Activated CD8-positive, alpha-beta T cell treated with anti-CD3 and anti-CD28 coated beads for 36 hours (primary cell): Measurements from ENCODE around the gene PPIE. TPM values are rescaled to one million over a fixed set of nuclear protein-coding genes. Genes with fewer than 3 reads are reported as not detected.

Experiments
- ATAC-seq: fragments of 200-7000 bp; cut with Tn5 transposase; one replicate; pipeline ENCODE4 v1.10.0; 2021; ENCODE audit warnings: mild to moderate bottlenecking, moderate library complexity
- CTCF ChIA-PET: fragments of 350-600 bp; sonication (Branson Sonifier 250); formaldehyde crosslinking; loops from one replicate; lab custom pipeline; 2021; ENCODE audit warnings: antibody characterized with exemption; lab: Charles Lee
- POLR2A ChIA-PET: fragments of 350-600 bp; sonication (Branson Sonifier 250); formaldehyde crosslinking; loops from one replicate; lab custom pipeline; 2021; ENCODE audit warnings: antibody characterized with exemption; lab: Charles Lee
- DNase-seq: peaks from one replicate; pipeline ENCODE4 v3.0.0-alpha.2; 2020
- H3K27ac Mint-ChIP-seq: one replicate; pipeline ENCODE4 v1.8.0; 2021; ENCODE audit warnings: mild to moderate bottlenecking, mixed read lengths
- H3K27me3 Mint-ChIP-seq: one replicate; pipeline ENCODE4 v1.8.0; 2021; ENCODE audit warnings: mixed read lengths
- H3K36me3 Mint-ChIP-seq: one replicate; pipeline ENCODE4 v1.8.0; 2021; ENCODE audit warnings: low read depth, mixed read lengths
- H3K4me1 Mint-ChIP-seq: one replicate; pipeline ENCODE4 v1.8.0; 2021; ENCODE audit warnings: low read depth, mixed read lengths
- H3K4me3 Mint-ChIP-seq: one replicate; pipeline ENCODE4 v1.8.0; 2021; ENCODE audit warnings: mild to moderate bottlenecking, moderate library complexity, mixed read lengths
- H3K9me3 Mint-ChIP-seq: one replicate; pipeline ENCODE4 v1.8.0; 2021; ENCODE audit warnings: mixed read lengths
- intact Hi-C: fragments of 100-400 bp; cut with micrococcal nuclease; formaldehyde crosslinking; loops from one replicate; pipeline ENCODE4 v1.10.0; 2022
- total RNA-seq, 2 experiments: library from RNA; stranded (reverse); gene quantifications; one replicate each; pipeline ENCODE4 v1.2.3, GENCODE V29; 2021
- TF ChIP-seq, protein P1 (sequence below): fragments of 200-600 bp; IDR thresholded peaks from one replicate; pipeline ENCODE4 v1.8.0; 2022; ENCODE audit warnings: antibody characterized with exemption, mild to moderate bottlenecking

PPIE gene
- total RNA-seq, 2 experiments from 2014 or later = 71.7 to 74.7 TPM

DNA sequence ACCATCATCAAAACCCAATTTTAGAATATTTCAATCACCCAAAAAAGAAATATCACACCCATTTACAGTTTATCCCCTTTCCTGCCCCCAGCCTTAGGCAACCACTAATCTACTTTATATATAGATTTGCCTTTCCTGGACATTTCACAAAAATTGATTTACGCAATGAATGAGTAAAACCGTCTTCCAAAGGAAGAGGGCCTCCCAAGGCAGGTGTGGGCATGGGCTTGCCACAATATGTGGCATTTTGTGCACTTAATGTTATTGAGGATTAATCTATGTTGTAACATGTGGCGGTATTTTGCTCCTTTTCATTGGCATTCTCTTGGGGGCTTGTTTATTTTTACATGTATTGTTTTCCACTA lies 61.8 kb downstream of the PPIE start:
- no peak overlapping the region for H3K27ac Mint-ChIP-seq
- H3K4me1 Mint-ChIP-seq = peaks cover 8% of the 10 kb centered on the region
- TF ChIP-seq, protein P1, sequence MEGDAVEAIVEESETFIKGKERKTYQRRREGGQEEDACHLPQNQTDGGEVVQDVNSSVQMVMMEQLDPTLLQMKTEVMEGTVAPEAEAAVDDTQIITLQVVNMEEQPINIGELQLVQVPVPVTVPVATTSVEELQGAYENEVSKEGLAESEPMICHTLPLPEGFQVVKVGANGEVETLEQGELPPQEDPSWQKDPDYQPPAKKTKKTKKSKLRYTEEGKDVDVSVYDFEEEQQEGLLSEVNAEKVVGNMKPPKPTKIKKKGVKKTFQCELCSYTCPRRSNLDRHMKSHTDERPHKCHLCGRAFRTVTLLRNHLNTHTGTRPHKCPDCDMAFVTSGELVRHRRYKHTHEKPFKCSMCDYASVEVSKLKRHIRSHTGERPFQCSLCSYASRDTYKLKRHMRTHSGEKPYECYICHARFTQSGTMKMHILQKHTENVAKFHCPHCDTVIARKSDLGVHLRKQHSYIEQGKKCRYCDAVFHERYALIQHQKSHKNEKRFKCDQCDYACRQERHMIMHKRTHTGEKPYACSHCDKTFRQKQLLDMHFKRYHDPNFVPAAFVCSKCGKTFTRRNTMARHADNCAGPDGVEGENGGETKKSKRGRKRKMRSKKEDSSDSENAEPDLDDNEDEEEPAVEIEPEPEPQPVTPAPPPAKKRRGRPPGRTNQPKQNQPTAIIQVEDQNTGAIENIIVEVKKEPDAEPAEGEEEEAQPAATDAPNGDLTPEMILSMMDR = no peak
- no peak for DNase-seq
- intact Hi-C loops = no loop called here
- CTCF ChIA-PET = interaction anchor here (0.6 to 4.0 kb wide), 24 partner anchors 11 to 691 kb away, joined by 3 to 26 read pairs (median 4); partner anchors contain the start of genes BMP8B, MYCL and PPIE
- no peaks in the 10 kb centered on the region for H3K27me3 Mint-ChIP-seq
- no peak for ATAC-seq
- peaks cover under 1% of the 10 kb centered on the region for H3K36me3 Mint-ChIP-seq
- no peak overlapping the region for H3K4me3 Mint-ChIP-seq
- H3K9me3 Mint-ChIP-seq = no peaks in the 10 kb centered on the region
- POLR2A ChIA-PET = interaction anchor here (0.6 to 0.7 kb wide), 2 partner anchors 133 to 534 kb away, joined by 3 to 4 read pairs; no protein-coding TSS in a partner anchor

DNA sequence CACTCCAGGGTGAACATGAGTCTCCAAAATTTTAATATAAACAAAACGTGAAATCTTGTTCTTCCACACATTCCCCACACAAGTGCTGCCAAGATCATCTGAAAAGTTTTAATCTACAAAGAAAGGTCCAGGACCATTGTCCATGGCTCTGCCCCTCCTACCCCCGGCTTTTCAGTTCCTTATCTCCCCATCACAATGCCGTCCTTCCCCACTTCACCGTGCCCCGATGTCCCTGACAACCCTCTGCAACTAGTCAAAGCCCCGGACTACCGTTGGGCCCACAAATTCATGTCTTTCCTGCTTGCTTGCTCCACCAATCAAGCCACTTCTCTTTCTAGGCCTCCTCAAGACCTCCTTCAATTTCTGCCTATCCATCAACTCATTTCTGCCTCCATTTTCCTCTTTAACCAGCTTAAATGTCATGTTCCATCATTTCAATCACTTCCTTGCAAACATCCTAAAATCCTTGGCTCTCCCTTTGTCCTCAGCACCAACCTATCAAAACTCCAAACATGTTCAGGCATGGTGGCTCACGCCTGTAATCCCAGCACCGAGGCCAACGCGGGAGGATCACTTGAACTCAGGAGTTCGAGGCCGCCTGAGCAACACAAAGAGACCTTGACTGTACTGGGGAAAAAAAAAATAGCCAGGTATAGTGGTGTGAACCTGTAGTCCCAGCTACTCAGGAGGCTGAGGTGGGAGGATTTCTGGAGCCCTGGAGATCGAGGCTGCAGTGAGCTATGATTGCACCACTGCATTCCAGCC lies 64.0 kb downstream of the PPIE start:
- H3K4me1 Mint-ChIP-seq = peaks cover 7% of the 10 kb centered on the region
- DNase-seq (no peak), ATAC-seq (no peak)
- H3K27me3 Mint-ChIP-seq = no peaks in the 10 kb centered on the region
- POLR2A ChIA-PET = interaction anchor here (0.6 kb wide), 1 partner anchor 17 kb away, joined by 3 read pairs; no protein-coding TSS in a partner anchor
- CTCF ChIA-PET = interaction anchor here (0.7 to 1.3 kb wide), 2 partner anchors 171 to 512 kb away, joined by 3 read pairs; no protein-coding TSS in a partner anchor
- no peak overlapping the region for H3K27ac Mint-ChIP-seq
- H3K9me3 Mint-ChIP-seq = peaks cover 3% of the 10 kb centered on the region
- TF ChIP-seq, protein P1 = no peak
- intact Hi-C loops = no loop called here
- H3K36me3 Mint-ChIP-seq = peaks cover 3% of the 10 kb centered on the region
- H3K4me3 Mint-ChIP-seq = no peak overlapping the region

DNA sequence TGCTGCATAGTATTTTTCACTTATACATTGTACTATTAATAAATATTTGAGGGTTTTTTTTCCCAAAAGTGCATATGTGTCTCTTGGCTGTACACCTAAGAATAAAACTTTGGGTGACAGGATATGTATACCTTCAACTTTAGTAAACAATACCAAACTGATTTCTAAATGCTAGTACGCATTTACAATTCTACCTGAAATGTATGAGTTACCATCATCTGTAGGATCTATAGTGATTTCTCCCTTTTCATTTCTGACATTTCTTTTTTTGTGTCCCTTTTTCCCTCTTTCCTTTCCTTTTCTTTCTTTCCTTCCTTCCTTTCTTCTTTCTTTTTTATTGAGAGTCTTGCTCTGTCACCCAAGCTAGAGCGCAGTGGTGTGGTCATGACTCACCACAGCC lies 66.7 kb downstream of the PPIE start:
- peaks cover 3% of the 10 kb centered on the region for H3K9me3 Mint-ChIP-seq
- CTCF ChIA-PET = interaction anchor here (1.5 kb wide), 1 partner anchor 97 kb away, joined by 3 read pairs; no protein-coding TSS in a partner anchor

DNA sequence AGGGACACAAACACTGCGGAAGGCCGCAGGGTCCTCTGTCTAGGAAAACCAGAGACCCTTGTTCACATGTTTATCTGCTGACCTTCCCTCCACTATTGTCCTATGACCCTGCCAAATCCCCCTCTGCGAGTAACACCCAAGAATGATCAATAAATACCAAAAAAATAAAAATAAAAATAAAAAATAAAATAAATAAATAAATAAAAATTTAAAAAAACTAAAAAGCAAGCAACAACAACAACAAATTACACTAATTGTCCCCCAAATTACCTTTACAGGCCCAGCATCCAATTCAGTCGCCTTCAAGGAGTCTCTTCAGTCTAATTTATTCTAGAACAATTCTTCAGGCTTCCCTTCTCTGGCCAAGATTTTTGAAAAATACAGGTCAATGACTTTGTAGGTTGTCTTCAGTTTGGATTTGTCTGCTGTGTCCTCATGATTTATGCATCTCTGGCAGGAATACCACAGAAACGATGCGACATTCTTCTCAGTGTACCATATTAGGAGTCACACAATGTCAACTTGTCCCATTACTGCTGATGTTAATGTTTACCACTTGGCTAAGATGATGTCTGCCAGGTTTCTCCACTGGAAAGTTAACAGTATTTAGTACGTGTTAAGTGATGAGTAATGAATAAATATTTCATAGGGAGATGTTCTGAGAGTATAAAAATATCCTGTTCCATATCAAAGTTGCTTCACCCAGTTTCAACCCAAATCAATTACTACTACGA lies 70.3 kb downstream of the PPIE start:
- H3K4me3 Mint-ChIP-seq = no peak overlapping the region
- no peaks in the 10 kb centered on the region for H3K4me1 Mint-ChIP-seq
- no peak for DNase-seq
- ChIA-PET POLR2A (no interaction called here), CTCF (no interaction called here)
- H3K27ac Mint-ChIP-seq = no peak overlapping the region
- H3K9me3 Mint-ChIP-seq = peaks cover 3% of the 10 kb centered on the region
- ATAC-seq = no peak
- intact Hi-C loops = no loop called here
- TF ChIP-seq, protein P1 = no peak
- H3K36me3 Mint-ChIP-seq = peaks cover 3% of the 10 kb centered on the region
- no peaks in the 10 kb centered on the region for H3K27me3 Mint-ChIP-seq

More for the DNA sequence above, 66.7 kb downstream of the PPIE start:
- Mint-ChIP-seq H3K36me3 (peaks cover 3% of the 10 kb centered on the region), H3K4me3 (no peak overlapping the region), H3K27me3 (no peaks in the 10 kb centered on the region), H3K27ac (no peak overlapping the region), H3K4me1 (no peaks in the 10 kb centered on the region)
- ATAC-seq (no peak), DNase-seq (no peak)
- POLR2A ChIA-PET = interaction anchor here (0.6 kb wide), 1 partner anchor 1699 kb away, joined by 4 read pairs; no protein-coding TSS in a partner anchor
- TF ChIP-seq, protein P1 = no peak
- intact Hi-C loops = no loop called here
